GM12801 (cell line): Measurements from ENCODE around the gene ITSN1.

Experiments used
- CTCF ChIP-seq: IDR thresholded peaks from one replicate; pipeline ENCODE4 v1.5.1; 2011; ENCODE audit warnings: control low read depth; ENCODE audit not compliant: insufficient read length; ENCODE audit errors: extremely low read depth

Gene ITSN1

GRCh38 chr21:33797565-33797964, 155.3 kb downstream of the ITSN1 start:
- TF ChIP-seq CTCF: no peak

GRCh38 chr21:33799378-33800090, 157.2 kb downstream of the ITSN1 start:
- no peak for TF ChIP-seq CTCF

GRCh38 chr21:33800753-33801423, 158.6 kb downstream of the ITSN1 start:
- TF ChIP-seq CTCF: no peak

GRCh38 chr21:33801424-33802405, 159.4 kb downstream of the ITSN1 start:
- TF ChIP-seq CTCF: no peak

- TF ChIP-seq CTCF: no peak
Observed at GRCh38 chr21:33802481-33802880, 160.2 kb downstream of the ITSN1 start.

- TF ChIP-seq CTCF: no peak
Observed at GRCh38 chr21:33808715-33809367, 166.5 kb downstream of the ITSN1 start.
